Sigmoid colon (tissue), 4 donors: Measurements from ENCODE around the gene SHH.

Experiments used
- CTCF ChIP-seq, 4 experiments: fragments of 450-650 bp in 3 of 4; fragments of 200-600 bp in 1 of 4; IDR thresholded peaks; one replicate each; pipeline ENCODE4 v1.5.1; 2016 to 2019; ENCODE audit warnings: antibody characterized with exemption in 4 of 4, mild to moderate bottlenecking in 3 of 4, moderate library complexity in 2 of 4
- EP300 ChIP-seq, 4 donors: sonication (generic); formaldehyde crosslinking; IDR thresholded peaks; one replicate each; pipeline ENCODE4 v1.6.1; 2017; ENCODE audit warnings: antibody characterized with exemption in 4 of 4
- POLR2A ChIP-seq, 2 donors: fragments of 450-650 bp; IDR thresholded peaks; one replicate each; pipeline ENCODE4 v1.6.1; 2016; ENCODE audit warnings: antibody characterized with exemption in 2 of 2, mild to moderate bottlenecking in 2 of 2, moderate library complexity in 2 of 2
- POLR2AphosphoS5 ChIP-seq, 4 donors: sonication (generic); formaldehyde crosslinking; IDR thresholded peaks; one replicate each; pipeline ENCODE4 v1.6.1; 2017; ENCODE audit warnings: antibody characterized with exemption in 4 of 4

- TF ChIP-seq CTCF (IDR thresholded peaks at IDR 0.05) (no peak), POLR2A (IDR thresholded peaks at IDR 0.05) (no peak), POLR2AphosphoS5 (IDR thresholded peaks at IDR 0.05) (no peak), EP300 (IDR thresholded peaks at IDR 0.05) (no peak)
Observed at GRCh38 chr7:155858521-155859061, 46.3 kb upstream of the SHH start.
